ENCODE measurements around the gene DSN1. TPM values are rescaled to one million over a fixed set of nuclear protein-coding genes. Genes with fewer than 3 reads are reported as not detected.

The DSN1 gene
- total and polyA plus RNA-seq, 10 of the 15 experiments (the other 5 are each of a cell fraction or from before 2014, with no cell fraction given): 15.3 to 33.1 (median 21.7) TPM

- intact Hi-C loops (cut with micrococcal nuclease; ENCODE audit: unreplicated experiment) (no loop called here), in situ Hi-C loops (cut with MboI) (no loop called here)
- Histone ChIP-seq H3K4me1 (ENCODE audit: control insufficient read depth, insufficient read depth, low read length) (no peaks in the 10 kb centered on the region), H3K4me2 (ENCODE audit: control insufficient read depth, insufficient read depth) (no peak overlapping the region), H3K9me3 (replicated peaks; ENCODE audit: control insufficient read depth, insufficient read depth, low read length) (no peaks in the 10 kb centered on the region), H4K20me1 (ENCODE audit: control insufficient read depth, insufficient read depth) (no peaks in the 10 kb centered on the region), H3K9ac (ENCODE audit: control insufficient read depth, insufficient read depth, low read length) (no peak overlapping the region), H3K36me3 (ENCODE audit: control insufficient read depth in 2 of 2, insufficient read depth in 2 of 2, low read length in 1 of 2) (peaks cover 0 to 8% of the 10 kb centered on the region in 2 experiments; a peak in 2 of 4 replicates), H3K79me2 (ENCODE audit: control insufficient read depth, insufficient read depth, low read length) (no peaks in the 10 kb centered on the region), H3K27me3 (replicated peaks in 1 of 2; ENCODE audit: control insufficient read depth in 2 of 2, insufficient read depth in 2 of 2, low read length in 1 of 2) (no peaks in the 10 kb centered on the region), H2AFZ (ENCODE audit: control insufficient read depth, low read depth, low read length) (no peak overlapping the region), H3K27ac (ENCODE audit: control insufficient read depth, insufficient read depth) (no peak overlapping the region), H3K4me3 (no peak overlapping the region)
- SMC1A ChIA-PET (ENCODE audit: uncharacterized antibody, unreplicated experiment): no interaction called here
- POLR2A ChIA-PET: no interaction called here
- WGBS (ENCODE audit: insufficient coverage, insufficient replicate concordance, low lambda C conversion rate, missing lambda C conversion rate): 92% methylated on average over 7 of the region's 7 CpGs
- BruUV-seq (replicated peaks): no TSS peak
- DNase-seq (ENCODE audit: low read depth, low spot score) (no peak), ATAC-seq (no peak), FAIRE-seq (no peak)
- RAD21 ChIA-PET (ENCODE audit: unreplicated experiment): no interaction called here
- CTCF ChIA-PET: interaction anchor here (1.1 kb wide), 1 partner anchor 10 kb away, joined by 3 read pairs; the partner anchor contains the start of gene DSN1
- TF ChIP-seq SMAD1 (IDR thresholded peaks at IDR 0.05; ENCODE audit: low read depth, partially characterized antibody) (no peak), E2F8 (IDR thresholded peaks at IDR 0.05; ENCODE audit: low read depth, partially characterized antibody) (no peak), USF1 (IDR thresholded peaks at IDR 0.05; ENCODE audit: borderline replicate concordance, extremely low read length, insufficient read depth, low read depth, low read length) (no peak), ZBED1 (IDR thresholded peaks at IDR 0.05; ENCODE audit: borderline replicate concordance) (no peak), CHD1 (IDR thresholded peaks at IDR 0.05; ENCODE audit: low read depth, low read length) (no peak), ASH2L (IDR thresholded peaks at IDR 0.05; ENCODE audit: borderline replicate concordance, low read depth) (no peak), HCFC1 (IDR thresholded peaks at IDR 0.05; ENCODE audit: low read length) (no peak), NFIC (IDR thresholded peaks at IDR 0.05; ENCODE audit: low read depth, low read length) (no peak), ATF7 (IDR thresholded peaks at IDR 0.05; ENCODE audit: low read depth) (no peak), GATAD2B (conservative IDR thresholded peaks at IDR 0.05; ENCODE audit: low read depth) (no peak), TBL1XR1 (IDR thresholded peaks at IDR 0.05; ENCODE audit: low read depth, low read length) (no peak), IRF4 (IDR thresholded peaks at IDR 0.05; ENCODE audit: low read depth, low read length) (no peak), POLR2AphosphoS5 (IDR thresholded peaks at IDR 0.05; ENCODE audit: low read length) (no peak), SUPT20H (IDR thresholded peaks at IDR 0.05; ENCODE audit: borderline replicate concordance, control insufficient read depth, low read depth, low read length) (no peak), REST (IDR thresholded peaks at IDR 0.05; ENCODE audit: low read depth, low read length) (no peak)
These were observed 10.6 kb upstream of the DSN1 start for GRCh38 chr20:36784116-36784515.
